ENCODE measurements around the gene SPAG9.

Gene SPAG9

DNA sequence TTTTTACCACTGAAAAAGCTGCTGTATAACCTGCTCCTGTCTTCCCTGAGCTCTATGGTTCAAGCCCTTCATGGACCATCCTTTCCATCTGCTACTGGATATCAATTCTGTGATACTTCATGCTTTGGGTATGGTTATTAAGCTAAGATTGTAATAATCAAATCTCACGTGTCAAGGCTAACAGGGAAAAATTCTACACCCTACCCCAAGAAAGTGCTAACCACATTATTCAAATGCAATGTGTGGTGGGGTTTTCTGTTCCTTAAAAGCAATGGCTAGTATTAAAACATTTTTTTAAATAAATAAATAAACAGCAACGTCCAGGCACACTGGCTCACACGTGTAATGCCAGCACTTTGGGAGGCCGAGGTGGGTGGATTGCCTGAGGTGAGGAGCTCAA lies 65.9 kb downstream of the SPAG9 start:
- no peak for DNase-seq (ENCODE audit: low read depth)
- Histone ChIP-seq H3K4me1 (ENCODE audit: control insufficient read depth, insufficient read depth, low read length) (peaks cover 30% of the 10 kb centered on the region), H3K36me3 (ENCODE audit: control insufficient read depth, insufficient read depth, low read length, severe bottlenecking) (no peaks in the 10 kb centered on the region), H3K9me3 (ENCODE audit: control insufficient read depth, low read length) (no peaks in the 10 kb centered on the region), H3K9ac (ENCODE audit: low read length) (no peak overlapping the region), H3K27me3 (replicated peaks; ENCODE audit: control insufficient read depth, insufficient read depth, low read length) (no peaks in the 10 kb centered on the region), H3K4me3 (ENCODE audit: low read length) (no peak overlapping the region)

GRCh38 chr17:51052235-51052634 lies 68.4 kb downstream of the SPAG9 start:
- no peak overlapping the region for H3K4me3 ChIP-seq (ENCODE audit: low read length)
- DNase-seq (ENCODE audit: low read depth) = no peak
- no peak overlapping the region for H3K9ac ChIP-seq (ENCODE audit: low read length)
- no peaks in the 10 kb centered on the region for H3K27me3 ChIP-seq (replicated peaks; ENCODE audit: control insufficient read depth, insufficient read depth, low read length)
- peaks cover 33% of the 10 kb centered on the region for H3K4me1 ChIP-seq (ENCODE audit: control insufficient read depth, insufficient read depth, low read length)
- H3K9me3 ChIP-seq (ENCODE audit: control insufficient read depth, low read length) = no peaks in the 10 kb centered on the region
- no peaks in the 10 kb centered on the region for H3K36me3 ChIP-seq (ENCODE audit: control insufficient read depth, insufficient read depth, low read length, severe bottlenecking)

DNA sequence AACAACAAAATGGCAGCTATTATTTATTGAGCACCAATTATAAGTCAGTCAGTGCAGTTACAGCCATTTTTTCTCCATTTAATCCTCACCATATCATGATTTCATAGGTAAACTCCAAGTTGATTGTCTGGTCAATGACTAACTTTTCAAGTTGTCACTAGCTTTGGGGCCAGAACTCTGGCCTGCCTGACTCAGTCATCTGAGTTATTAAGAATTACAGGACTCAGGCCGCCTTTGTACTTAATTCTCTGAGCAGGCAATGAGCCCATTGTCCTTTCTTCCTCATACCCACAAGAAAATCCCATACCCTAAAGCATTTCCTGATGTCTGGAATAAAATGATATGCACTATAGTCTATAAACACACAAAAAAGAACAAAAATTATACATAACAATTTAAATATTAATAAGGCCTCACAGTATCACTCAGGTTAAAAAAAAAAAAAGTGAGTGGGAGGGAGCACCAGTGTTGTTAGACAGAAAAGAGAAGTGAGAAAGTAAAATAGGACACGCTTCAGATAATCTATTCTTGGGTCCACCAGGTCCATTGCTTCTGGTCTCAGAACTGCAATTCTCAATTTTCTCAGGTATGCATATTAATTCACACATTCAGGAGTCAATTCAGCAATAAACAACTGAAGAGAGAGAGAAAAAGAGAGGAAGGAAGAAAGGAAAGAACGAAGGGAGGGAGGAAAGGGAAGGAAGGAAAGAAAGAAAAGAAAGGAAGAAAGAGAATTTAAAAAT lies 70.2 kb downstream of the SPAG9 start:
- H3K27me3 ChIP-seq (replicated peaks; ENCODE audit: control insufficient read depth, insufficient read depth, low read length) = no peaks in the 10 kb centered on the region
- no peaks in the 10 kb centered on the region for H3K36me3 ChIP-seq (ENCODE audit: control insufficient read depth, insufficient read depth, low read length, severe bottlenecking)
- H3K4me1 ChIP-seq (ENCODE audit: control insufficient read depth, insufficient read depth, low read length) = peaks cover 36% of the 10 kb centered on the region
- H3K9ac ChIP-seq (ENCODE audit: low read length) = no peak overlapping the region
- DNase-seq (ENCODE audit: low read depth) = no peak
- H3K9me3 ChIP-seq (ENCODE audit: control insufficient read depth, low read length) = no peaks in the 10 kb centered on the region
- no peak overlapping the region for H3K4me3 ChIP-seq (ENCODE audit: low read length)

- Histone ChIP-seq H3K9me3 (ENCODE audit: control insufficient read depth, low read length) (no peaks in the 10 kb centered on the region), H3K36me3 (ENCODE audit: control insufficient read depth, insufficient read depth, low read length, severe bottlenecking) (no peaks in the 10 kb centered on the region), H3K9ac (ENCODE audit: low read length) (peak overlapping the region; percentile 72), H3K27me3 (replicated peaks; ENCODE audit: control insufficient read depth, insufficient read depth, low read length) (no peaks in the 10 kb centered on the region), H3K4me3 (ENCODE audit: low read length) (peak overlapping the region; percentile 51), H3K4me1 (ENCODE audit: control insufficient read depth, insufficient read depth, low read length) (peaks cover 48% of the 10 kb centered on the region)
- DNase-seq (ENCODE audit: low read depth) = peak; percentile 88
These were observed 73.9 kb downstream of the SPAG9 start for GRCh38 chr17:51046514-51047384.

- H3K27me3 ChIP-seq (replicated peaks; ENCODE audit: control insufficient read depth, insufficient read depth, low read length) = no peaks in the 10 kb centered on the region
- H3K9me3 ChIP-seq (ENCODE audit: control insufficient read depth, low read length) = no peaks in the 10 kb centered on the region
- peak overlapping the region; percentile 51 for H3K4me3 ChIP-seq (ENCODE audit: low read length)
- DNase-seq (ENCODE audit: low read depth) = no peak
- no peaks in the 10 kb centered on the region for H3K36me3 ChIP-seq (ENCODE audit: control insufficient read depth, insufficient read depth, low read length, severe bottlenecking)
- H3K9ac ChIP-seq (ENCODE audit: low read length) = peak overlapping the region; percentile 72
- peaks cover 48% of the 10 kb centered on the region for H3K4me1 ChIP-seq (ENCODE audit: control insufficient read depth, insufficient read depth, low read length)
These were observed 74.6 kb downstream of the SPAG9 start for GRCh38 chr17:51046046-51046445.

DNA sequence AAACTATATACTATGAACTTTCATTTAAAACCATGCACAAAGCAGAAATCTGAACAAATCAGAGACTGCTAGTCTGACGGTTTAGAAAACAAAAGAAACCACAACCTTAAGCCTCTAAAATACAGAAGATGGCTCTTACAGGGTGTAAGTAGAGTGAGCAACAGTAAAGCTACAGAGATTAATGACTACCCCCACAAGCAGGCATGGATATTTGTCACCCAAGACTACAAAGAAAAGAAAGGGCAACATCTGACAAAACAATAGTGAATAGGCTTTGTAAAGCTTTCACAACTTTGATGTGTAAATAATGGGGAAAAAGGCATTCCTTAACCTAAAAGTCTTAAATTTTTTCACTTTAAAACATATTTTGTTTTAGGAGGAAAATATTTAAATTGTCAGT lies 75.0 kb downstream of the SPAG9 start:
- DNase-seq (ENCODE audit: low read depth) = no peak
- peak overlapping the region; percentile 72 for H3K9ac ChIP-seq (ENCODE audit: low read length)
- H3K27me3 ChIP-seq (replicated peaks; ENCODE audit: control insufficient read depth, insufficient read depth, low read length) = no peaks in the 10 kb centered on the region
- H3K36me3 ChIP-seq (ENCODE audit: control insufficient read depth, insufficient read depth, low read length, severe bottlenecking) = no peaks in the 10 kb centered on the region
- peaks cover 48% of the 10 kb centered on the region for H3K4me1 ChIP-seq (ENCODE audit: control insufficient read depth, insufficient read depth, low read length)
- H3K4me3 ChIP-seq (ENCODE audit: low read length) = peak overlapping the region; percentile 51
- H3K9me3 ChIP-seq (ENCODE audit: control insufficient read depth, low read length) = no peaks in the 10 kb centered on the region

GRCh38 chr17:51044976-51045375 lies 75.7 kb downstream of the SPAG9 start:
- no peak for DNase-seq (ENCODE audit: low read depth)
- Histone ChIP-seq H3K4me1 (ENCODE audit: control insufficient read depth, insufficient read depth, low read length) (peaks cover 48% of the 10 kb centered on the region), H3K9ac (ENCODE audit: low read length) (peak overlapping the region; percentile 24), H3K4me3 (ENCODE audit: low read length) (peak overlapping the region; percentile 34), H3K9me3 (ENCODE audit: control insufficient read depth, low read length) (no peaks in the 10 kb centered on the region), H3K36me3 (ENCODE audit: control insufficient read depth, insufficient read depth, low read length, severe bottlenecking) (peaks cover 3% of the 10 kb centered on the region), H3K27me3 (replicated peaks; ENCODE audit: control insufficient read depth, insufficient read depth, low read length) (no peaks in the 10 kb centered on the region)

GRCh38 chr17:51036084-51036483 lies 84.6 kb downstream of the SPAG9 start:
- Histone ChIP-seq H3K9ac (ENCODE audit: low read length) (peak overlapping the region; percentile 13), H3K36me3 (ENCODE audit: control insufficient read depth, insufficient read depth, low read length, severe bottlenecking) (peaks cover 24% of the 10 kb centered on the region), H3K4me3 (ENCODE audit: low read length) (no peak overlapping the region), H3K9me3 (ENCODE audit: control insufficient read depth, low read length) (no peaks in the 10 kb centered on the region), H3K4me1 (ENCODE audit: control insufficient read depth, insufficient read depth, low read length) (peaks cover 19% of the 10 kb centered on the region), H3K27me3 (replicated peaks; ENCODE audit: control insufficient read depth, insufficient read depth, low read length) (no peaks in the 10 kb centered on the region)
- no peak for DNase-seq (ENCODE audit: low read depth)

DNA sequence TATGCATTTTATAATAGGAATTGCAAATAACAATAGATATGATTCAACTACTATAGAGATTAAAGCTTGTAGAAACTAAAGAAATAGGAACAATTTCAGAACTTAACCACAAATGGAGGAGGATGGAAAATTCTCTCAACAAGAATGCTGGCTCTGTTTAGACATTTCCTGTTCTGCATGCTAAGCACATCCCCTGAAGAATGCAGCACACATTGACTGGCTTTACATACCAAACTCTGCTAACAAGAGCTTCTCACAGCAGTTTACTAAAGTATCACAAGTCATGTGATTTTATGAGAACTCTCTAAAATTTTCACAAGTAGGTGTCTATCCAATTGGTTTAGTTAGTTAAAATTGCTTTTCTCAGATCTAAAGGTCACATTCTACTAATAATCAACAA lies 85.2 kb downstream of the SPAG9 start:
- H3K9me3 ChIP-seq (ENCODE audit: control insufficient read depth, low read length) = no peaks in the 10 kb centered on the region
- H3K9ac ChIP-seq (ENCODE audit: low read length) = peak overlapping the region; percentile 13
- peaks cover 25% of the 10 kb centered on the region for H3K36me3 ChIP-seq (ENCODE audit: control insufficient read depth, insufficient read depth, low read length, severe bottlenecking)
- peak; percentile 88 for DNase-seq (ENCODE audit: low read depth)
- H3K4me1 ChIP-seq (ENCODE audit: control insufficient read depth, insufficient read depth, low read length) = peaks cover 19% of the 10 kb centered on the region
- H3K27me3 ChIP-seq (replicated peaks; ENCODE audit: control insufficient read depth, insufficient read depth, low read length) = no peaks in the 10 kb centered on the region
- no peak overlapping the region for H3K4me3 ChIP-seq (ENCODE audit: low read length)

- no peak overlapping the region for H3K4me3 ChIP-seq (ENCODE audit: low read length)
- no peaks in the 10 kb centered on the region for H3K9me3 ChIP-seq (ENCODE audit: control insufficient read depth, low read length)
- H3K9ac ChIP-seq (ENCODE audit: low read length) = peak overlapping the region; percentile 1
- peaks cover 20% of the 10 kb centered on the region for H3K36me3 ChIP-seq (ENCODE audit: control insufficient read depth, insufficient read depth, low read length, severe bottlenecking)
- DNase-seq (ENCODE audit: low read depth) = no peak
- peaks cover 19% of the 10 kb centered on the region for H3K4me1 ChIP-seq (ENCODE audit: control insufficient read depth, insufficient read depth, low read length)
- no peaks in the 10 kb centered on the region for H3K27me3 ChIP-seq (replicated peaks; ENCODE audit: control insufficient read depth, insufficient read depth, low read length)
These were observed 85.9 kb downstream of the SPAG9 start for GRCh38 chr17:51034800-51035199.

- H3K9ac ChIP-seq (ENCODE audit: low read length) = no peak overlapping the region
- H3K4me1 ChIP-seq (ENCODE audit: control insufficient read depth, insufficient read depth, low read length) = peaks cover 29% of the 10 kb centered on the region
- H3K36me3 ChIP-seq (ENCODE audit: control insufficient read depth, insufficient read depth, low read length, severe bottlenecking) = peaks cover 5% of the 10 kb centered on the region
- no peaks in the 10 kb centered on the region for H3K27me3 ChIP-seq (replicated peaks; ENCODE audit: control insufficient read depth, insufficient read depth, low read length)
- DNase-seq (ENCODE audit: low read depth) = no peak
- H3K4me3 ChIP-seq (ENCODE audit: low read length) = no peak overlapping the region
- no peaks in the 10 kb centered on the region for H3K9me3 ChIP-seq (ENCODE audit: control insufficient read depth, low read length)
These were observed 87.8 kb downstream of the SPAG9 start for GRCh38 chr17:51032850-51033249.
